GM12873 (cell line): ENCODE results near the gene SEC14L6.

Source experiments
- CTCF ChIP-seq: IDR thresholded peaks from 2 replicates; pipeline ENCODE4 v1.5.1; 2012; ENCODE audit warnings: low read depth, mild to moderate bottlenecking, moderate library complexity, low read length, control low read depth; ENCODE audit not compliant: insufficient read depth; ENCODE audit errors: missing control alignments

Gene SEC14L6

DNA sequence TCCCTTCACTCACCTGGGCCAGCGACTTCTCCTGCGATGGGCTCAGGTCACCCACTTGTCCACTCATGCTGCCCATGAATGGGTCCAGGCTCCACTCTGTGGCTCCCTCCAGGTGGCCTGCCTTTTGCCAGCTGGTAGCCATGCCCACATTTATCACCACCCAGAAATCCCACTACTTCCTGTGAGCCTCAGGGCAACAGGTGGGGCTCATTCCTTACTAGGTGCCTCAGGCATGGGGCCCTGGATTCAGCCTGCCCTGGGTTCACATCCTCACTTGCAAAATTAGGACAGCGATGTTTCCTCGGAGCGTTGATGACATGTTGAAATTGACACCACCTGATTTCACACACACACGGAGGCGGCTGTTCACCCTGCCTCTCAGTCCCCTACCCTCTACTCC lies at the start of gene SEC14L6:
Gene SEC14L6 (minus strand): TSS at position 126 of the 400 bp plus-strand sequence. CDS start 59 bp downstream, at position 67.
- TF ChIP-seq CTCF: no peak

DNA sequence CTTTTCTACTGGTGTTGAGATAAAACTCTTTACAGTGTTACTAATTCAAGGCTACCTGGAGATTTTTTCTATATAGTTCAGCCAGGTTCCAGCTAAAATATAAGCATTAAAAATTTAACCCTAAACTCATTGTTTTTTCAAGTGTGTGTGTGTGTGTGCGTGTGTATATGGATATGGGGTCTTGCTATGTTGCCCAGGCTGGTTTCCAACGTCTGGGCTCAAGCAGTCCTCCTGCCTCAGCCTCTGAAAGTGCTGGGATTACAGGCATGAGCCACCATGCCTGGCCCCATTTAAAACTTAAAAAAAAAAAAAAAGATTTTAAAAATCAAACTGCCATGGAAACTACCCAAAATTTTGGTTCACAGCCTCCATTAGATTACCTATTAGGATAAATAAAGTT lies 49.7 kb upstream of the SEC14L6 start:
- TF ChIP-seq CTCF: no peak

DNA sequence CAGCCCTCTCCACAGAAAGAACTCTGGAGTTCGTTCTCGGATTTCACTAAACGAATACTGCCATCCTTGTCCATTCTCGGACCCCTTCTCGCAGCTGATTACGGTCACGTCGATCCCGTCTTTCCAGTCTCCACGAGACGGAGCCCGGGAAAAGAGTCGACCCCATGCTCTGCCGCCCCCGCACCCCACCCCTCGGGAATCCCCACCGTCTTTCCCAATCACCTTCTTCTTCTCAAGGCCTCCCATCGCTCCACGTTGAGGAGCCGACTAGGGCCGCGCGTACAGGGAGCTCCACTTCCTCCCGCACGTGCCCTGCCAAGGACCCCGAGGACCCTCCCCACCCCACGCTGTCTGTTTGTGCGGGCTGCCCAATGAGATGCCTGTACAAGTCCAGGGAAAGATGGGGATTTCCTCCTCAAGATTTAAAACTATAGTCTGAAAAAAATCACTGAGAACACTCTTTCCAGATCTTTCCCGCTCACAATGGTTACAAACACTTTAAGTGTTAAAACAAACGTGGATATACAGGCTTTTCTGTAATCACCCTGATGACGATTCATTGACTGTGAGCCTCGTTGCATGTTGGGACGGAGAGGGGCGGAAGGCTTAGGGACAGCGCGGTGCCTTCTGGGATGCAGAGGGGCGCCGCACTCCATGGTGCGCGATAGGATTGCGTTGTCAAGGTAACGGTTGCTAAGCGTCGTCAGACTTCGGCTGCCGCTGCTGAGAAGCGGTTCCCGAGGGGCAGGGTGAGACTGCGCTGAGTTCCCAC lies 45.2 kb upstream of the SEC14L6 start, which contains the start of gene PES1:
Gene PES1 (minus strand): TSS at position 323 of the 772 bp plus-strand sequence. CDS start 77 bp downstream, at position 246.
- TF ChIP-seq CTCF: no peak

GRCh38 chr22:30591191-30591587 lies 44.6 kb upstream of the SEC14L6 start:
- TF ChIP-seq CTCF: no peak

DNA sequence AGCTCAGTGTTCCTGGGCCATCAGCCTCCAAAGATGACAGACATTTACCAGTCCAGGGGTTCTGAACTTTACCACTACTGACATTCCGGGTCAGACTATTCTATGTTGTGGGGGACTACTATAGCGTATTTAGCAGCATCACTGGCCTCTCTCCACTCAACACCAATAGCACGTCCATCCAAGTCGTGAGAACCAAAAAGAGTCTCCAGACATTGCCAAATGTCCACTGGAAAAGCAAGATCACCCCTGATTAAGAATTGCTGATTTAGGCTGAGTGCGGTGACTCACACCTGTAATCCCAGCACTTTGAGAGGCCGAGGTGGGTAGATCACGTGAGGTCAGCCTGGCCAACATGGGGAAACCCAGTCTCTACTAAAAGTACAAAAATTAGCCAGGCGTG lies 39.9 kb upstream of the SEC14L6 start:
- no peak for TF ChIP-seq CTCF

DNA sequence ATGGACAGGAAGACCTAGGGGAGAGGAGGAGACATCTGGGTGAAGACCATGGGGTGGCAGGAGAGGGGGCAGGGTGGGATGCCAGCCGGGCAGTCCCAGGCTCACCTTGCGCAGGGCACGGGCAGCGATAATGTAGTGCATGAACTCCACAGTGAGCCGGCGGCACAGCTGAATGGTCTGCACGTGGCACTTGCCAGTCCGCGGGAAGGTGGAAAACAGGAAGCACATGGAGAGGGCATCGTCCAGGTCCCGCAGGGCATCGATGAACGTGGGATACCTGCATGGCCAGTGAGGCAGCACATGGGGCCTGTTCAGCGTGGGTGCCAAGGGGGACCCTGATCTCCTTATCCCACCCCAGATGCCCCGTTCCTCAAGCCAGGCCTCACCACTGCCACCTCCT lies 37.9 kb upstream of the SEC14L6 start:
- no peak for TF ChIP-seq CTCF

DNA sequence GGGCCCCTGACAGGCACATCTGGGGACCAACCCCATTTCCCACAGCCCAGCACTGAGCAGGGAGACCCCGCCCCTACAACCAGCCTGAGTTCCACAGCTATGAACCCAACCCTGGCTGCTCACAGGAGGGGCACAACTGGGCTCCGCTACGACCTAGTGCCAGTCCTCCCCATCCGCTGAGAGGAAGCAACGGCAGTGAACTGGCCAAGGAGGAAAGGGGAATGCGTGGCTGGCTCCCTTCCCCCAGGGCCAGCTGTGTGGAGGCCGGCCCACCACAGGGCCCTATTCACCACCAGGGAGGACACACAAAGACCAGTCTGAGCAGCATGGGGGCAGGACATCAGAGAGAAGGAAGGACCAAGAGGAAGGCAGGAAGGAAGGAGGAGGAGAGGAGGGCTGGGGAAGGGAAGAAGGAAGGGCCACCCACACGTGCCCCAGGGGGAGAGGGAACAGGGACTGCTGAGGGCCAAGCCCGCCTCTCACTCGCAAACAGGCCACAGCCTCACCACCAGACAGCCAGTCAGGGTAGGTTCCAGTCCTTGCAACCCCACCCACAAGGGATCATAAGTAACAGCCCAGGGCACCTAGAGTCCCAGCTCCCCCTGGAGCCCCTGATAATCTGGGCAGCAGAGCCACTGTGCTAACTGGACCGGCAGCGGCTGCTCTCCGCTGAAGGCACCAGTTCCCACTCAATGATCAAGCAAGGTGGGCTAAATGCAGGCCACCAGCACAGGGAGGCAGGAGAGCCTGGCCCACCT lies 36.4 kb upstream of the SEC14L6 start:
- TF ChIP-seq CTCF: no peak
